ENCODE measurements around the gene CES5A.
"Not testable (repeated sequence)": the region's sequence is repeated elsewhere in the genome, so short reads cannot be mapped to it uniquely, and the experiment has no call there.

CES5A gene

DNA sequence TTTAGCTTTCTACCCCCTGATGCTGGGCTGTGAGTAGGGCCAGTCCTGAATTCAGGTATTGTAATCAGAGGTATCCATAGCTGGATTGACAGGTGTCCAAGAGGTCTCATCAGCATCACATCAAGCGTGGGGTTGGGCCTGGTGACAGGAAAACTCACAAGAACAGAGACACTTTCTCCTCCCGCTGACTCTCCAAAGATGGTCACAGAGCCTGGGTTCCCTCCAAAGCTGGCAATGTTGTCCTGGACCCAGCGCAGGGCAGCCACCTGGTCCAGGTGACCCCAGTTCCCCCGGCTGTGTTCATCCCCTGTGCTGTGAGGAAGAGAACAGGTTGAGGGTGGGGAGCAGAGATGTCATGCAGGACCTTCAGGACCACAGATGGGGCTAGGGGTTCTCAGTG lies 54.0 kb downstream of the CES5A start:
- Histone ChIP-seq H3K9ac (ENCODE audit: low read length) (no peak overlapping the region), H3K4me1 (ENCODE audit: control insufficient read depth in 1 of 2, insufficient read depth in 2 of 2, low read length in 2 of 2) (peaks cover 0 to 2% of the 10 kb centered on the region in 2 experiments), H2BK12ac (ENCODE audit: low read length) (no peak overlapping the region), H3K79me2 (ENCODE audit: control insufficient read depth, insufficient read depth, low read length, poor library complexity) (no peaks in the 10 kb centered on the region), H2BK5ac (ENCODE audit: low read depth, low read length, poor library complexity) (no peak overlapping the region), H3K36me3 (ENCODE audit: control insufficient read depth in 1 of 2, insufficient read depth in 2 of 2, low read length in 2 of 2) (no peaks in the 10 kb centered on the region), H3K4me3 (ENCODE audit: low read depth, low read length) (no peak overlapping the region), H2BK120ac (ENCODE audit: insufficient read depth, low read length, poor library complexity) (no peak overlapping the region), H4K8ac (ENCODE audit: low read depth, low read length) (no peak overlapping the region), H4K91ac (ENCODE audit: low read depth, low read length) (no peak overlapping the region), H3K9me3 (ENCODE audit: insufficient read depth, low read depth, low read length) (no peaks in the 10 kb centered on the region), H3K4ac (ENCODE audit: low read depth, low read length) (no peak overlapping the region), H3K14ac (ENCODE audit: low read length) (no peak overlapping the region), H3K79me1 (ENCODE audit: low read length) (no peaks in the 10 kb centered on the region), H2AK5ac (ENCODE audit: low read length) (no peak overlapping the region), H4K12ac (ENCODE audit: low read depth, low read length) (no peak overlapping the region), H3K27ac (ENCODE audit: low read depth, low read length) (no peak overlapping the region), H3K27me3 (ENCODE audit: insufficient read depth, low read length) (peaks cover 3% of the 10 kb centered on the region), H3K18ac (ENCODE audit: low read length) (no peak overlapping the region), H2AFZ (ENCODE audit: insufficient read depth, low read length, poor library complexity) (no peak overlapping the region), H3K4me2 (ENCODE audit: low read length) (no peak overlapping the region), H3K23ac (ENCODE audit: low read length) (no peak overlapping the region)
- WGBS (ENCODE audit: extremely low coverage, insufficient coverage, insufficient read length) = no CpG with 5 or more reads among the region's 4 CpGs
- DNase-seq = no peak

GRCh38 chr16:55820615-55821014 lies 54.6 kb downstream of the CES5A start:
- no peak overlapping the region for H3K4me3 ChIP-seq (ENCODE audit: low read depth, low read length)
- no peak overlapping the region for H4K8ac ChIP-seq (ENCODE audit: low read depth, low read length)
- H4K91ac ChIP-seq (ENCODE audit: low read depth, low read length) = no peak overlapping the region
- no peak overlapping the region for H2BK5ac ChIP-seq (ENCODE audit: low read depth, low read length, poor library complexity)
- H3K9me3 ChIP-seq (ENCODE audit: insufficient read depth, low read depth, low read length) = no peaks in the 10 kb centered on the region
- H3K18ac ChIP-seq (ENCODE audit: low read length) = no peak overlapping the region
- no peak overlapping the region for H2BK120ac ChIP-seq (ENCODE audit: insufficient read depth, low read length, poor library complexity)
- no peak overlapping the region for H4K12ac ChIP-seq (ENCODE audit: low read depth, low read length)
- no CpG with 5 or more reads among the region's 3 CpGs for WGBS (ENCODE audit: extremely low coverage, insufficient coverage, insufficient read length)
- H3K27ac ChIP-seq (ENCODE audit: low read depth, low read length) = no peak overlapping the region
- no peak overlapping the region for H3K23ac ChIP-seq (ENCODE audit: low read length)
- H3K27me3 ChIP-seq (ENCODE audit: insufficient read depth, low read length) = peaks cover 3% of the 10 kb centered on the region
- H3K4ac ChIP-seq (ENCODE audit: low read depth, low read length) = no peak overlapping the region
- no peak overlapping the region for H2AK5ac ChIP-seq (ENCODE audit: low read length)
- no peaks in the 10 kb centered on the region for H3K36me3 ChIP-seq (ENCODE audit: control insufficient read depth in 1 of 2, insufficient read depth in 2 of 2, low read length in 2 of 2)
- peaks cover 0 to 2% of the 10 kb centered on the region in 2 experiments for H3K4me1 ChIP-seq (ENCODE audit: control insufficient read depth in 1 of 2, insufficient read depth in 2 of 2, low read length in 2 of 2)
- no peak overlapping the region for H2BK12ac ChIP-seq (ENCODE audit: low read length)
- no peak overlapping the region for H3K14ac ChIP-seq (ENCODE audit: low read length)
- no peak overlapping the region for H2AFZ ChIP-seq (ENCODE audit: insufficient read depth, low read length, poor library complexity)
- no peaks in the 10 kb centered on the region for H3K79me2 ChIP-seq (ENCODE audit: control insufficient read depth, insufficient read depth, low read length, poor library complexity)
- H3K4me2 ChIP-seq (ENCODE audit: low read length) = no peak overlapping the region
- no peak for DNase-seq
- H3K79me1 ChIP-seq (ENCODE audit: low read length) = no peaks in the 10 kb centered on the region
- H3K9ac ChIP-seq (ENCODE audit: low read length) = no peak overlapping the region

GRCh38 chr16:55817236-55817912 lies 57.8 kb downstream of the CES5A start:
- no peaks in the 10 kb centered on the region for H3K79me2 ChIP-seq (ENCODE audit: control insufficient read depth, insufficient read depth, low read length, poor library complexity)
- no peak overlapping the region for H3K4me2 ChIP-seq (ENCODE audit: low read length)
- no peak overlapping the region for H2BK12ac ChIP-seq (ENCODE audit: low read length)
- no peak overlapping the region for H3K4ac ChIP-seq (ENCODE audit: low read depth, low read length)
- no peak overlapping the region for H4K91ac ChIP-seq (ENCODE audit: low read depth, low read length)
- no peak overlapping the region for H2AK5ac ChIP-seq (ENCODE audit: low read length)
- peak in 1 of 2 donors; percentile 23 for DNase-seq
- H3K18ac ChIP-seq (ENCODE audit: low read length) = no peak overlapping the region
- H3K27ac ChIP-seq (ENCODE audit: low read depth, low read length) = no peak overlapping the region
- H3K36me3 ChIP-seq (ENCODE audit: control insufficient read depth in 1 of 2, insufficient read depth in 2 of 2, low read length in 2 of 2) = no peaks in the 10 kb centered on the region
- no peak overlapping the region for H3K4me3 ChIP-seq (ENCODE audit: low read depth, low read length)
- no peak overlapping the region for H2BK5ac ChIP-seq (ENCODE audit: low read depth, low read length, poor library complexity)
- H3K79me1 ChIP-seq (ENCODE audit: low read length) = no peaks in the 10 kb centered on the region
- H3K4me1 ChIP-seq (ENCODE audit: control insufficient read depth in 1 of 2, insufficient read depth in 2 of 2, low read length in 2 of 2) = no peaks in the 10 kb centered on the region
- no CpG with 5 or more reads among the region's 5 CpGs for WGBS (ENCODE audit: extremely low coverage, insufficient coverage, insufficient read length)
- no peak overlapping the region for H4K8ac ChIP-seq (ENCODE audit: low read depth, low read length)
- no peaks in the 10 kb centered on the region for H3K9me3 ChIP-seq (ENCODE audit: insufficient read depth, low read depth, low read length)
- no peak overlapping the region for H3K23ac ChIP-seq (ENCODE audit: low read length)
- H4K12ac ChIP-seq (ENCODE audit: low read depth, low read length) = no peak overlapping the region
- H3K14ac ChIP-seq (ENCODE audit: low read length) = no peak overlapping the region
- H2BK120ac ChIP-seq (ENCODE audit: insufficient read depth, low read length, poor library complexity) = no peak overlapping the region
- no peak overlapping the region for H3K9ac ChIP-seq (ENCODE audit: low read length)
- H3K27me3 ChIP-seq (ENCODE audit: insufficient read depth, low read length) = peaks cover 3% of the 10 kb centered on the region
- no peak overlapping the region for H2AFZ ChIP-seq (ENCODE audit: insufficient read depth, low read length, poor library complexity)

DNA sequence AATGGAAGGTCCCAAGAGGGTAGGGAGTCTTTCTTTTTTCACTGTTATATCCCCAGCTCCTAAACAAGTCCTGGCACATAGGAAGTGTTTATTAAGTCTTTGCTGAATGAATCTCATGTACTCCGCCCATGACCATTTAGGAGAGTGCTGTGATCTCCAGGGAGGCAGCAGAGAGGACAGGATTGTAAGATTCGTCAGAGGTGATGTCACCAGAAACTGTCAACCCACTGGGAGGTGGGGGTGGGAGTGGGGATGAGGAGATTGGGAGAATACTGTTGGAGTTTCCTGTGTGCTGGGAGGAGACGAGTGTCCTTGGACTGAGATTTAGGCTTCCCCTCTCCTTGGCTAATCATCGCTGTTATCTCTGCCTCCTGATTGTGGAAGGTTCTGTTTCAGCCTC lies 59.0 kb downstream of the CES5A start:
- not testable (repeated sequence) for H3K23ac ChIP-seq (ENCODE audit: low read length); H2AK5ac ChIP-seq (ENCODE audit: low read length); H3K9me3 ChIP-seq (ENCODE audit: insufficient read depth, low read depth, low read length); H4K91ac ChIP-seq (ENCODE audit: low read depth, low read length); H3K9ac ChIP-seq (ENCODE audit: low read length); H2BK120ac ChIP-seq (ENCODE audit: insufficient read depth, low read length, poor library complexity); H3K79me1 ChIP-seq (ENCODE audit: low read length); H3K79me2 ChIP-seq (ENCODE audit: control insufficient read depth, insufficient read depth, low read length, poor library complexity); H3K4me3 ChIP-seq (ENCODE audit: low read depth, low read length); H4K12ac ChIP-seq (ENCODE audit: low read depth, low read length); H2BK5ac ChIP-seq (ENCODE audit: low read depth, low read length, poor library complexity); H4K8ac ChIP-seq (ENCODE audit: low read depth, low read length); DNase-seq; H3K4me1 ChIP-seq (ENCODE audit: control insufficient read depth in 1 of 2, insufficient read depth in 2 of 2, low read length in 2 of 2); H3K27ac ChIP-seq (ENCODE audit: low read depth, low read length); H3K4me2 ChIP-seq (ENCODE audit: low read length); H2BK12ac ChIP-seq (ENCODE audit: low read length); H3K36me3 ChIP-seq (ENCODE audit: control insufficient read depth in 1 of 2, insufficient read depth in 2 of 2, low read length in 2 of 2); H3K27me3 ChIP-seq (ENCODE audit: insufficient read depth, low read length); H2AFZ ChIP-seq (ENCODE audit: insufficient read depth, low read length, poor library complexity); H3K14ac ChIP-seq (ENCODE audit: low read length); H3K4ac ChIP-seq (ENCODE audit: low read depth, low read length); H3K18ac ChIP-seq (ENCODE audit: low read length)
- no CpG with 5 or more reads among the region's 4 CpGs for WGBS (ENCODE audit: extremely low coverage, insufficient coverage, insufficient read length)
